ENCODE data around the gene RETSAT.
"Not testable (repeated sequence)": the region's sequence is repeated elsewhere in the genome, so short reads cannot be mapped to it uniquely, and the experiment has no call there.

GRCh38 chr2:85343207-85343895 is 11.0 kb downstream of the RETSAT start:
- TF ChIP-seq CTCF (conservative IDR thresholded peaks at IDR 0.05; ENCODE audit: low read depth, low read length); MAFK (IDR thresholded peaks at IDR 0.05; ENCODE audit: low read depth, low read length); POLR2A (IDR thresholded peaks at IDR 0.05; ENCODE audit: low read depth, low read length): not testable (repeated sequence)

Data from IMR-90 (cell line).